Measurements from ENCODE around the gene STAT4.

Gene STAT4

GRCh38 chr2:191041418-191042161, 109.2 kb downstream of the STAT4 start:
- no peak for DNase-seq

- DNase-seq: no peak
Observed at GRCh38 chr2:191039616-191040015, 111.2 kb downstream of the STAT4 start.

- DNase-seq: no peak
Observed at GRCh38 chr2:191038741-191039140, 112.1 kb downstream of the STAT4 start.

GRCh38 chr2:191038241-191038725, 112.5 kb downstream of the STAT4 start:
- DNase-seq: peak in 2 of 4 experiments; percentile 23 to 28

GRCh38 chr2:191037351-191037750, 113.4 kb downstream of the STAT4 start:
- no peak for DNase-seq

- DNase-seq: no peak
Observed at GRCh38 chr2:191036363-191036762, 114.4 kb downstream of the STAT4 start.

- DNase-seq: peak; percentile 45 to 75 (median 66)
Observed at GRCh38 chr2:191032588-191033429, 118.0 kb downstream of the STAT4 start.

GRCh38 chr2:191031256-191031655, 119.5 kb downstream of the STAT4 start:
- no peak for DNase-seq

- DNase-seq: peak; percentile 41 to 66 (median 51)
Observed at GRCh38 chr2:191030521-191031154, 120.2 kb downstream of the STAT4 start.

- DNase-seq: no peak
Observed at GRCh38 chr2:191029280-191029950, 121.4 kb downstream of the STAT4 start.

GRCh38 chr2:191026377-191026776, 124.4 kb downstream of the STAT4 start:
- peak in 2 of 4 experiments; percentile 21 to 26 for DNase-seq

- DNase-seq: peak in 3 of 4 experiments; percentile 33 to 59 (median 43)
Observed at GRCh38 chr2:191025135-191025534, 125.7 kb downstream of the STAT4 start.

GRCh38 chr2:191023235-191023679, 127.5 kb downstream of the STAT4 start:
- no peak for DNase-seq

- DNase-seq: peak; percentile 84 to 94 (median 89)
Observed at GRCh38 chr2:191020742-191021381, 129.9 kb downstream of the STAT4 start.

GRCh38 chr2:191020221-191020741, 130.5 kb downstream of the STAT4 start:
- peak; percentile 98 to 99 (median 98) for DNase-seq

GRCh38 chr2:191019376-191019775, 131.4 kb downstream of the STAT4 start:
- no peak for DNase-seq

GRCh38 chr2:191018643-191019119, 132.1 kb downstream of the STAT4 start:
- no peak for DNase-seq

GRCh38 chr2:191018048-191018447, 132.7 kb downstream of the STAT4 start:
- DNase-seq: peak in 2 of 4 experiments; percentile 67 to 69

GRCh38 chr2:191015831-191016230, 135.0 kb downstream of the STAT4 start:
- no peak for DNase-seq

- DNase-seq: peak in 3 of 4 experiments; percentile 23 to 49 (median 30)
Observed at GRCh38 chr2:191015239-191015638, 135.6 kb downstream of the STAT4 start.

- no peak for DNase-seq
Observed at GRCh38 chr2:191014653-191015020, 136.2 kb downstream of the STAT4 start.

All from suppressor macrophage (primary cell).